A172 (cell line): ENCODE results near the gene EPB41L3. TPM values are rescaled to one million over a fixed set of nuclear protein-coding genes. Genes with fewer than 3 reads are reported as not detected.

Source experiments
- DNase-seq: peaks from one replicate; pipeline ENCODE4 v3.0.0-alpha.2; 2015; ENCODE audit warnings: low spot score
- total RNA-seq: library from RNA; depleted of rRNA; stranded (reverse); fragments of >200 nt; shearing (Covaris generic); gene quantifications from 2 replicates; pipeline ENCODE4 v1.2.3, GENCODE V29; 2014

Gene EPB41L3
- total RNA-seq, 1 experiment from 2014 or later, result not detected

DNA sequence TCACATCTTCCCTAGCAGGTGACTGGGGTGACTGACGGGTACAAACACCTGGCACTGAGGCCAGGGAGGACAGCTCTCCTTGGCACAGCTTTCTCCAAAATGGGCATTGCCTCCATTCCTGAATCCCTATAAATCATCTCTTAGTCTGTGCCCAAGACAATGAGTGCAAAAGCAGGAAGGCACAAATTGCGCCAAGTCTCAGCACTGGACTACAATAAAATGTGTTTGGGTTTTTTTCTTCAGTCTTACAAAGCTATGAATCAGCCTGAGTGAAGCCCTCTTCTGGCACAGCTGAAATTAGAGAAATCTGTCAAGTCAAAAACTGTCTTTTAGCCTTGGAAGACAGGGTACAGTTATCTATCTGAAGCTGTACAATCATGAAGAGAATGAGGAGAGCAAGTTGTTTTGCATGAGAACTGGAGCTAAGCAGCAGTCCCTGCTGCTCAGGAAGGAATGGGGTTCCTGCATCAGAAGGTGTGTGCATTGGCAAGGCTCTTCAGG lies 90.8 kb downstream of the EPB41L3 start:
- no peak for DNase-seq

DNA sequence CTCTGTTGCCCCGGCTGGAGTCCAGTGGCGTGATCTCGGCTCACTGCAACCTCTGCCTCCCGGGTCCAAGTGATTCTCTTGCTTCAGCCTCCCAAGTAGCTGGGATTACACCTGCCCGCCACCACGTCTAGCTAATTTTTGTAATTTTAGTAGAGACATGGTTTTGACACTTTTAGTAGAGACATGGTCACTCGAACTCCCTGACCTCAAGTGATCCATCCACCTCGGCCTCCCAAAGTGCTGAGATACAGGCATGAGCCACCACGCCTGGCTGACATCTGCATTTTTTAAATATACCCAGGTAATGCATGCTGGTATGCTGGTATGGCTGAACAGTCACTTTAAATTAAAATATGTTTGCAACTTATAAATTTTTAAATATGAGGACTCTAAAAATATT lies 91.9 kb downstream of the EPB41L3 start:
- DNase-seq, result no peak

DNA sequence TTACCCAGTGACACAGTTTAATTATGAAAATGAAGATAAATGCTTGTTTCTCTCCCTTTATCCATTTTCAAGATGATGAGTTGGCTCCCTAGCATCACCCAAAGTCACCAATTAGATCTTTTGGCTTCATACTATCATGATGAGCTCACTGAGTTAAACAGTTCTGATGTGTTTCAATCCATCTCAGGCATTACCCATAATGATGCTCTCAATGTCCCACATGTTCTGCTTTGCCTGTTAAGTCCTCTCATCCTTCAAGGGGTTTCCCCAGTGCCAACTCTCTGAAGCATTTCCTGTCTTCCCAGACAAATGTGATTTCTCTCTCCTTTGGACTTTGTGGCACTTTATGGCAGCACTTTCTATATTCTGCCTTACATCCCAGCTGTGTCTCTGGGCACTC lies 92.6 kb downstream of the EPB41L3 start:
- no peak for DNase-seq

DNA sequence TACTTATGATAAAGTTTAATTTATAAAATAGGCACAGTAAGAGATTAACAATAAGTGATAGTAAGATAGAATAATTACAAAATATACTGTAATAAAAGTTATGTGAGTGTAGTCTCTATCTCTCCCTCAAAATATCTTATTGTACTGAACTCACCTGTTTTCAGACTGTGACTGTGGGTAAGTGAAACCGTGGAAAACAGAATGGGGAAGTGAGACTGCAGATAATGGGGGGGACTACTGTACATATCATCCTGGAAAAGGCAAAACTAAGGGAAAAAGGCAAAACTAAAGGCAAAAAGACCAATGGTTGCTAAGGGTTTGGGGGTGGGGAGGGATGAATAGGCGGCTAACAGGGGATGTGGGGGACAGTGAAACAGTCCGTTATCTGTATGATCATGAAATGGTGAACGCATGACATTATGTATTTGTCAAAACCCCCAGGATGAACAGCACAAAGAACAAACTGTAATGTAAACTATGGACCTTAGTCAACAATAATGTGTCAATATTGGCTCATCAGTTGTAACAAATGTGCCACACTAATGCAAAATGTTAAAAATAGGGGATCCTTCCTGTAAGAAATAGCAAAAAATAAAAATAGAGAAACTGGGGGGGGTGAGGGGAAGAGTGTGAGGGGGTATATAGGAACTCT lies 93.8 kb downstream of the EPB41L3 start:
- DNase-seq, result no peak

DNA sequence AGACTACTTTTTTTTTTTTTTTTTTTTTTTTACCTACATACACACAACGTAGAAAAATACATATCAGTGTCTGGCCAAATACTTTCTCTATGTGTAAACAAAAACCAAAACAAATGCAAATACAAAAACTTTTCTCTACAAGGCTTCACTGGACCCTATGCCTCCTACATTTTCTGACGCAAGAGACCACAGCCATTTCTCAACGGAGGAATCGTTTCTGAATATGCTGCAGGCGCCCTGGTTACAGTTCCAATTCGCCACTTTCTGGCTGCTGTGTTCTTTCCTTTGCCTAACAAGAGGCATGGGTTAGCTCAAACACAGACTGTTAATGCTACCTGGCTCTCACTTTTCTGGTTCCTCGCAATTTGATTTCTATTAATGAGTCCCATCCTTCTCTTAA lies 96.4 kb downstream of the EPB41L3 start:
- DNase-seq, result no peak

DNA sequence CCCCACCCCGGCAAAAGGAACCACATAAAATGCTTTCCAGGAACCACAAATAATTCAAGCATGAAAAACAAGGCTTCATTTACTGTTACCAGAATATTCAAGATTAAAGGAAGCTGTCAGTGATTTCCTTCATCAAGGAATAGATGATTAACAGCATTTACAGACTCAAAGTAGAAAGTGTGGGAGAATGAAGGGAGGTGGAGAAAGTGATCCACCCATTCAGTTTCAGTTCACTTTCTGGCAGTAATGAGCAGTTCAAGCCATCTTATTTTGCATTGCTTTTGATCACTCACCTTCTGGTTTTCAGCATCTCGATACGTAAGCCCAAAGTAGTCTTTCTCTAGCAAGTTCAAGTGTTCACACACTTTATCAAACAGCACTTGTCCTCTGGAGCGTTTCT lies 99.0 kb downstream of the EPB41L3 start:
- no peak for DNase-seq

DNA sequence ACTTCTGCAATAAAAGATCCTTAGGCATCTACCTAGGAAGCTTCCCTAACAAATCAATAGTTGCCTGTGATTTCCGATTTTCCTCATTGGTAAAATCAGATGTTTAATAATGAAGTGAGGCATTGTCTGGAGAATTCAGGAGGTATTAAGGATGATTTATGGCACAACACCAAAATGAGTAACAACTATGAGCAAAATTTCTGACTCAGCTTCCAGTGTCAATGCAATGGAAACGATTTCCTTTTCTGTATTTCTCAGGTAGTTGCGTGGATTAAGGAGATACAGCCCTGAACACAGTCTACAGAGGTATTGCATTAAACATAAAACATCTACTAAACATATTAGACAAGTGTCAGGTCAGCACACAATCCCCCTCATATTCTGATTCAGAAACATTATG lies 99.5 kb downstream of the EPB41L3 start:
- no peak for DNase-seq

DNA sequence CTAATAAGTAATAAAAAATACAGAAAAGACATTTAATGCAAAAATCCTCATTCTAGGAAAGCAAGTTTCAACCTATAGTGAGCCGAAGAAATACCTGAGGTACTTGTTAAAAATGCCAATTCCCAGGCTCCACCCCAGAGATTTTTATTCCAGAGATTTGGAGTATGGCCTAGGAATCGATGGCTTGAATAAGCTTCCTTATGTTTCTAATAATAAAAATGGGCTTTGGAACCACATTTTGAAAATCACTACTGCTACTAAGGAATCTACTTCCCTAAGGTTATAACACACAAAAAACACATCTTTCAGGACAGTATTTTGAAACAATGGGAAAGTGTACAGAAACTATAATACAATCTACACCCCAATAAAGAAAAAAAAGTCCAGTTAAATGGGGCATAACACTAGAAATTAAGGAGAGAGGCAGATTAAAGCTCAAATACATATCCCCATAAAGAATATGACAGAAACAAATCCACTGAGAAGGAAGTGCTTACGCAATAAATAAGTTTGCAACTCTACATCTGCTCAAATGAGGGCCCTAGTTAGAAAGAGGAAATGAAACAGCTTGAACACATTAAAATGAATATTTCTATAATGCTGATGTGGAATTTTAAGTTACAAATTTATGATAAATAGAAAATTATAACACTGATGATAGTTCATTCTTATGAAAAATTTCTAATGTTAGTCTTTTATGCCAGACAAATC lies 103.7 kb downstream of the EPB41L3 start:
- no peak for DNase-seq

DNA sequence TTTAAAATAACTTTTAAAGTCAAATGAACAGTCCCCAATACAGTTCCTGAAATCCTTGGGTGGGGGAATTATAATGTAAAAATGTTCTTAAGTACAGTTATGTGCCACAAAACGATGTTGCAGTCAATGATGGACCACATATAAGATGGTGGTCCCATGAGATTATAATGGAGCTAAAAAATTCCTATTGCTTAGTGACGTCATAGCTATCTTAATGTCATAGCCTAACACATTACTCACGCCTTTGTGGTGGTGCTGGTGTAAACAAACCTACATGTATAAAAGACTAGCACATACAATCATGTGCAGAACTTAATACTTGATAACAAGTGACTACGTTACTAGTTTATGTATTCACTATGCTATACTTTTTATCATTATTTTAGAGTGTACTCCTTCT lies 109.4 kb downstream of the EPB41L3 start:
- no peak for DNase-seq

DNA sequence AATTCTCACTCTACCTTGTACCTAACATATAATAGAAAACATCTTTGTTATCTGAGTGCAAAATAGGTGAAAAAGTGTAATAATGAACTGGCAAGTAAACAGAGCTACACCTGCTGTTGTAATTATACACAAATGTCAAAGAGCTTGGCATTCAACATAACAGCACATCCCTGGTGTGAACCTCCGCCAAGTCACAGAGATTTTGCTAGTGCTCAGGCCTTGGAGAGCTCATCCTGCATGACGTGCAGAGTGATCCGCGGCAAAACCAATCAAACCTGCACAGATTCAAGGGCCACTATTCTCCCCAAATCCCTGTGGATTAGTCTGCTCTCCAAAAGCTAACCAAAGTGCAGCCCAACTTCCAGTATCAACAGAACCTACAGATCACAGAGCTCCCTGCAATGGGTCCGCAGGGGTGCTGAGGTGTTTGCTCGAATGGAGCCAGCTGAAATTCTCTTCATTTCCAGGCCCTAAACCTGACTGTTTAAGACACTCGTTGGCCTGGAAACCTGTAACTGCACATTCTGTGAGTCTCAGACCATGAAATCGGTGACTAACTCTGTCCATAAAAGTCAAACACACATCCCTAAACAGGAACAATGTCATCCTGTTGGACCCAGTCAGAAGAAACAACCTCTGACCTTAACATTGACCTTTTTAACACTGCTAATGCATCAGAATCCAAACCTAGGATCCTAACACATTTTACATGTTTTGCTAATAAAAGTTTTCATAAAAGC lies 111.8 kb downstream of the EPB41L3 start:
- no peak for DNase-seq

DNA sequence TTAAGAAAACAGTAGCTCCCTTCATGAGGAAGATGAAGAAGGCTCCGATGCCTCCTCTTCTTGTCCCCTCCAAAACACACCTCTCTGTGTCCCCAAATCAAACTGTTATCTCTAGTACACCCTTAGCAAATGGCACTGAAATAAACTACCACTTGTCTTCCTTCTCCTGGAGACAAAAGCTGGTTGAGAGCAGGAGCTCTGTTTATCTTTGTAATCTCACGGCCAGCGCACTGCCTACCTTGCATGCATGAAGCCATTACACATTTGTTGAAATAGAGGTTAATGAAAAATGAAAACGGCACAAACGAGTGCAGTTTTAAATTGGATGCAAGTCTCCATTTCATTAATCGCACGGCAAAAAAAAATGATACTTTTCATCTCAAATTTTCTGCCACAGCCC lies 113.7 kb downstream of the EPB41L3 start:
- no peak for DNase-seq

DNA sequence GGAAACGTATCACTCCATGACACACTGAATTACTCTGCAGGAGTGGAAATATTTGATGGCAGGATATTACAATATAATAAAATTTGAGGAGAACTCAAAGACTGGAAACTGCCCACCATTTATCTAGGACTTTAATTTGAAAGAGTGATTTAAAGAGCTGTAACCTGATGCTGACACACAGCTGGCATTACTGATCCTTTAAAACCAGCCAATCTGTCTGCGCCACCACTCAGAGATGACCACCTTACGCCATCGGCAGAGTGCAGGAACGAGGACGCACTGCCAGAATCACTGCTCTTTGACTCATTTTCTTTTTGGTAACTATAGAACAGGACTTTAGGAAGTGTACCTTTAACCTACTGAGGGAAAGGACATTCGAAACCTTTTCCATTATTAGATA lies 114.1 kb downstream of the EPB41L3 start:
- DNase-seq, result no peak

DNA sequence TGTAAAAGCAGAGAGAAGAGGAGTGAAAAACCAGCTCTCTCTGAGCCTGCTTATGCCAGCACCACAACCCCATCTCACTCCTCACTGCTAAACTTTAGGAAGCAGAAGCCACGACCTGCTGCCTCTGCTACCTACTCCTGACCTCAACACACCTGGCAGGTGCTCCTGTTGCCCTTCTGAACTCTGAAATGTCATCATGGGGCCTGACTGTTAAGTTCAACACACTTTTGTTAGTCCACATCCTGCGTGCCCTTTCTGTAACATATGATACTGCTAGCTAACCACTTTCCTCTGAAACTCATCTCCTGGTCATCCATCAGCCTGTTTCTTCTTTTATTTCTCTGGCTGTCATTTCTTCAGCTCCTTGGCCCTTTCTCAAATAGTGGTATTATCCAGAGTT lies 118.1 kb downstream of the EPB41L3 start:
- no peak for DNase-seq

DNA sequence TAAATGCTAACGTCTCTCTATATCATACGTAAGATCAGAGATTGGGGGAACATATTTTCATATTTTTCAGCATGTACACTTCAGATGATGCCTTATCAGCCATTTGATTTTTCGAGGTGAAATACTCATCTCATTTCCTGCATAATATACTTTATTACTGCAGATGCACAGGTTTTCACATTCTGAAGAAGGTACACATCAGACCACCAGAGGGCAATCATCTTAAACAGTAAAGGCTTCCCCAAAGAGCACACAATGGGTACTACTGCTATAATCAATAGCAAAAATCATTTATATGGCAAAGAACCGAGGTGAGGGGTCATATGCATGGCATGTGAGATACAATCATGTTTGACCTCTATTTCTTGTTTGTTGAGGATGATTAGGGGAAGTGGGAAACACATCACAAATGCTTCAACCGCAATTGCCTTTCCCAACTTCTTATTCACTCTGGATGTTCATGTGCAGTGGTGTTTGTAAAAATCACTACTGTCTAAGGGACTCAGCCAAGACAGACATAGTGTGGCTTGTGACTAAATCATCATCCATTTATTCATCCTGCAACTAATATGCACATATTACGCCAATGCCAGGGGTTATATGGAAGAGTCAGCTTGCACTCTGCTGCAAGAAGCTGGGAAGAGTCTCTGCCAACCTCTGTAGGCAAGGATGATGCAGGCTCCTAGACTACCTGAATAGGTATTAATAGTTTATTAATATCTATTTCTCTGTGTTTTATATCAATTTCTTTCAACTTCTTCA lies 118.7 kb downstream of the EPB41L3 start:
- DNase-seq, result no peak

DNA sequence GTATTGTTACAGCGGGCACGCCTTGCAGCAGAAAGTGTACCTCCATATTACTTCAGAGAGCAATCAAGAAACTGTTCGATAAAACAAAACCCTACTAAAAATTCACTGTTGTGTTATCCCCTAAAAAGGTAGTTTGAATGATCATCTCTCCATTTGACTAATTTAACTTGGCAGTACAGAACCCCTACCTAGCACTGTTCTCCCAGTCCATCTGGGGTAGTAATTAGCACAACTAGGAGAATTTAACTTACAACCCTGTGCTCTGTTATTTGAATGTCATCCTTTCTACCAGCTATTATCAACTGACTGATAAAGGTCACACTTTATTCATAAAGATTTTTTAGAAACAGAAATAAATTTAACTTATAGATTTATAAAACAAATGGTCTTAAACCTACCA lies 121.2 kb downstream of the EPB41L3 start:
- no peak for DNase-seq

DNA sequence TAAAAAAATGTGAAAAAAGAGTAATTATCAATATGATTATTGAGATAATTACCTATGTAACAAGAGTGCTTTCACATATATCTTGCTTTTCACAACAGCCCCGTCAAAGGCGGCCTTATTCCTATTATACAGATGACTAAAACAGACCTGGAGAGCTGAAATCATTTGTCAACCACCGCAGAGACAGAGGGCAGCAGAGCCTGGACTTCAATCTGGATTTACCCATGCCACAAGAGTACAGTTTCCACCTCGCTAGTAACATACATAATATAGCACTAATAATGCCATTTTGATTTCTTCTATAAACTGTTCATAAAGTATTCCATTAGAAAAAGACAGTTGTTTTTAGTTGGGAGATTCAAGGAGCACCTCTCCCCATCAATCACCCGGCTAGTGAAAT lies 121.8 kb downstream of the EPB41L3 start:
- no peak for DNase-seq

DNA sequence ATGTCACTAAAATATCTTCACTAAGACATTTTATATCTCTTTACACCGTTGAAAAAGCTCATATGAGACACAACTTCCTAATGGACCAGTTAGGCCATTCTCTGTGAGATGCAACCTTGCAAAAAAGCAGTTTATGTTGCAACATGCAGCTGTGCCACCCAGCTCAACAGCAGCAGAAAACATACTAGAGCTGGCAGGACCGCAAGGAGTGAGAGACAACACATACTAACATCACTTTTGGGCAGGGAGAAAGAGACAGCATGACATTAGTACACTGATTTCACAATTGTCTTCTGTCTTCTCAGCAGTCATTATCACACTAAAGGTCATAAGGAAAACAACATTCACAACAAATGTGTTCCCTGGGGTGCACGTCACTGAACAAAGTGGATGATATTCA lies 122.9 kb downstream of the EPB41L3 start:
- DNase-seq, result no peak

DNA sequence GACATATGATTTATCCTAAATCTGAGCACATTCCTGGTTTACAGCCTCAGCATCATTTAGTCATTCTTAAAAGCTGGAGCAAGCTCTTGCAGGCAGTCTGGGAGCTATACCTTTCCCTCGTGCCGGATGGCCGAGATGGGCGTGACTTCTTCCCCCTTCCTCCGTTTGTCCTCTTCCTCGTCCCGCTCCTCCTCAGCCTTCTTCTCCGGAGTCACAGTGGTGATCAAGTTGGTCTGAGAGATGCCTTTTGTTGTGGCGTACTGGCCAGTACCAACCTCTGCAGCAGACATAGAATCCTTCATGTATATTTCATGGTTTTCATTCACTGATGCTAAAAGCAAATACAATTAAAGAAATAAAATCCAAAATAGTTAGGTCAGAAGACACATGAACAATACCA lies 124.2 kb downstream of the EPB41L3 start:
- no peak for DNase-seq

DNA sequence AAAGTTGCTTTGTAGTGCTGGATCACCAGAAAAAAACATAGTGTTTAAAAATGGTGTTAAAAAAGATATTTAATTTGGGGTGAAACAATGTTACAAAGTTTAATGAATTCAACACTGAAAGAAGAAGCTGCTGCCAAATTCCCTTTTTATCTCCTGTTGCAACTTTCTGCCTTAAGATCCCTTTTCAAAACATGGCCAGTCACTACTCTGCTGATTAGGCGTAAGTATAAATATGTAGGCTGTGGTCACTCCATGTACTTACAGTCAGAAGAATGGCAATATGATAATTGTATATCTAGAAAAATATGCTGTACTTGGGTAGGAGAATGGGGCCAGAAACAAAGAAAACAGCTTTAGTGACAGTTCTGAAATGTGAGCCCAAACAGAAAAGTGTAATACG lies 124.8 kb downstream of the EPB41L3 start:
- DNase-seq, result no peak

DNA sequence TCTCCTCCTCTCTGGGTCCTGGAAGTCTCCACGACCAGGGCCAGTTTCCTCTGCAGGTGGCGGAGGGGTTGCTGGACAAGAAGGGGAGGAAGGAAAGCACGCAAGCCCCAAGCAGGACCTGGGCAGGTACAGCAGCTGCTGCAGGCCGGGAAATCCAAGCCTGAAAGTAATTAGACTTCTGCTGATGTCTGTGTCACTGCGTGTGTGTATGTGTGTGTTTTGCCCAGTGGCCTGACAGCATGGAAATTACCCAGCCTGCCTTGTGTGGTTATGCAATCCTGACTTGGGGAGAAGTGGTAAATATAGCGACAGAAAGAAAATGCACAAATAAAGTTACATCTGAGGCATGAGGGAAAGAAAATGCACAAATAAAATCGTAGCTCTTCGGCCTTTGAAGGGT lies 126.5 kb downstream of the EPB41L3 start:
- DNase-seq, result no peak

DNA sequence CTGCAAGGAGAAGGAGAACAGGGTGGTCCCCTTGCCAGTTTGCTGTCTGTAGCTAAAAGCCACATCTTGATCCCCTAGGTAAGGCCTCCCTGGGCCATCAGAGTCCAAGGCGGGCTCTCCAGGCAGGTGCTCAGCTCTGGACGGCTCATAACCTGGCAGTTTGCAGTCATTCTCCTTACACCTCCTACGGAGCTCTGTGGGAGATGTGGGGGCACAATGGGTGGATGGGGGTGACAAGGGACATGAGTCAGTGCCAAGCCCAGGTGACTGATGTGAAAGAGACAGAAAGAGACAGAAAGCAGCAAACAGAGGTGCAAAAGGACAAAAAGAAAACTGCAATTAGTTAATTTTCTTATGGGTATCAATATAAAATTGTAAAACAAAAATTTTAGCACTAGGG lies 127.7 kb downstream of the EPB41L3 start:
- no peak for DNase-seq

DNA sequence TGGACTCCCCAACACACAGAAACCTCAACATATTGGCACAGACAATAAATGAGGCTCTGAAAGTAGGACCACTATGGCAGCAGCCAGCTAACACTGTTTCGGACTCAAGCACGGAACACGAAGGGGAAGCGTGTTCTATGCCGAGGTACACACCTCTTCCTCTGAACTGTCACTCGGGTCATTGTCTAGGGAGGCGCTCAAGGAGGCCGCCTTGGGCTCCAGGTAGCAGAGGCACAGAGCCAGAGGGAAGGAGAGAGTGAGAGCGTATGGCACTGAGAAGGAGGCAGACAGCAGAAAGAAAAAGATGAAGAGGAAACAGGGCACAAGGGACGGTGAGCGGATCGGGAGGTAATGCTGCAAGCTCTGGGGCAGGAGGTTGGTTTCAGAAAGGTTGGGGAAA lies 128.1 kb downstream of the EPB41L3 start:
- DNase-seq, result no peak
